ENCODE measurements around the gene NTN5. TPM values are rescaled to one million over a fixed set of nuclear protein-coding genes. Genes with fewer than 3 reads are reported as not detected.

The NTN5 gene
- 0.28 TPM in 1 of 2 replicates, not detected in the other for total RNA-seq

DNA sequence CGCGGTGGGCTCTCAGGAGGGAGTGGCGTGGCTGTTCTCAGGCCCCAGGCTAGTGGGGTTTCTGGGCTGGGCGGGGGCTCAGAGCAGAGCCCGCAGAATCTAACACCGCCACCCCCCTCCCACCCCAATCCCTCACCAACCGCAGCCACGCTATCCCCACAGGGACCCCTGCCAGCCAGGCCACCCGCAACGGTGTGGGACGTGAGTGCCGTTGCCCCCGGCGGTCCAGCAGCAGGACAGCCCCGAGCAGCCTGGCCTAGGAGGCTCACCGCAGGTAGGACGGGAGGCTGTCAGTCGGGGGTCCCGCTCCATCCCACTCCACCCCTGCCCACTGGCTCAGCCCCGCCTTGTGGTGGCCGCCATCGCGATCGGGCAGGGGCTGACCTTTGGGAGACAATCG, at the start of gene NTN5:
Gene NTN5 (minus strand): TSS at position 24 of the 400 bp plus-strand sequence. CDS start 2,031 bp downstream, outside the sequence.

DNA sequence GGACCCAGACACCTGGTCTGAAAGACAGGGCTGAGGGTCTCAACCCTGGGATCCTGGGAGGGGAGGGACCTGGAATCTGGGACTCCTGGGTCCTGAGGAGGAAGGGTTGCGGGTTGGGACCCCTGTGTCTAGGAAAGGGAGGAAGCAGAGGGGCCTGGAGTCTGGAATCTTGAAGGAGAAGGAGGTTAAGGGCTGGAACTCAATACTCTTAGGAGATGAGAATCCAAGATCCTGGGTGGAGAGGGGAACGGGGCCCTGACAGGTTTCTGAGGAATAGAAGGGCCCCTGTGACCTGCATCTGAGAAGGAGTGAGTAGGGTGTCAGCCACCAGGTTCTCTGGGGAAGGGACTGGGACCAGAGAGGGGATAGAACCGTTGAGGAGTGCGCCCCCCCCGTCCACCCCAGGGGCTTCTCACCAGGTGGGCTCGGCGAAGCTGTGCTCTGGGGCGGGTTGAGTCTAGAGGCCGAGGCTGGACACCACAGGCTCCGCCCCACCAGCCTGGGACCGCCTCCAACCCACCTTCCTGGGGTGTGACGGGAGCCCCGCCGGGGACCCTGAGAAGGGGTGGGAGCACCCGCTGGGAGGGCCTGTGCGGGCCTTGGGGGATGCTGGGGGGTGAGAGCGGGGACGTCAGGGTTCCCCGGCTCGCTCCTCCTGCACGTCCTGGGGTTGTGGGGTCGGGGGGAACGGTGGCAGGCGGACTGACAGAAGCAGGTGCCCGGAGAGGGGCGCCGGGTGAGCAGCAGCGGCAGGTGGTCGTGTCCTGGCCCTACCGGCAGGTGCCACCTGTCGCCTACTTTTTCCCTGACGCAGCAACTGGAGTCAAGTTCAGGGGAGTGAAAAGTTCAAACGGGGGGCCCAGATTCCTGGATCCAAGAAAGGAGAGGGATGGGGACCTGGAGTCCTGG, 46.7 kb upstream of the NTN5 start, which contains the start of gene MAMSTR:
Gene MAMSTR (minus strand): TSS at position 463 of the 909 bp plus-strand sequence. CDS start 694 bp downstream, outside the sequence.

DNA sequence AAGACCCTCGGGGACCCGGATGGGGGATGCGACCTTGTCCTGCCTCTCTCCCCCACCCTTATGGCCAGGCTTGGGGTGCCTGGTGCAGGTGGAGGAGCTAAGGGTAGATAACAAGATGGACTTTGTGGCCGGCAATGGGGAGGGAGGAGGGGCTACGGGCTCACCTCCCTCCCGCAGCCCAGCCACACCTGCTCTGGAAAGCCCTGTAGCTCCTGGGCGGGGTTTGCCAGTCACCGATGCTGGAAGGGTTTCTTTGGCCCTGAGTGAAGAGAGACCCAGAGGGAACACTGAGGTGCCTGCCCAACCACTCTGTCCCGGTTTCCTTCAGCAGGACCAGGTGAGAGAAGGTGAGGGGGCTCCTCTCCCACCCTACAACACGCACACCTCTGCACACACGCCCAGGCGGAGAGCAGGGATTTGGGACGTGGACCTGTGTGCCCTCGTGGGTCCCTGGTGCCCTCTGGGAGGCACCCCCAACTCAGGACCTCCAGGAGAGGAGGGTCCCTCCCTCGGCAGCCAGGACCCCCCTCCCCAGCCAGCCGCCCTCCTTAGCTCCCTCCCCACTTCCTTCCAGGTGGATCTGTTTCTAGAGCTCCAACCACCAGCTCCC, 23.0 kb upstream of the NTN5 start, which contains the start of gene FUT2:
Gene FUT2 (plus strand): TSS at position 229 of the 610 bp plus-strand sequence. CDS start 6,986 bp downstream, outside the sequence.

DNA sequence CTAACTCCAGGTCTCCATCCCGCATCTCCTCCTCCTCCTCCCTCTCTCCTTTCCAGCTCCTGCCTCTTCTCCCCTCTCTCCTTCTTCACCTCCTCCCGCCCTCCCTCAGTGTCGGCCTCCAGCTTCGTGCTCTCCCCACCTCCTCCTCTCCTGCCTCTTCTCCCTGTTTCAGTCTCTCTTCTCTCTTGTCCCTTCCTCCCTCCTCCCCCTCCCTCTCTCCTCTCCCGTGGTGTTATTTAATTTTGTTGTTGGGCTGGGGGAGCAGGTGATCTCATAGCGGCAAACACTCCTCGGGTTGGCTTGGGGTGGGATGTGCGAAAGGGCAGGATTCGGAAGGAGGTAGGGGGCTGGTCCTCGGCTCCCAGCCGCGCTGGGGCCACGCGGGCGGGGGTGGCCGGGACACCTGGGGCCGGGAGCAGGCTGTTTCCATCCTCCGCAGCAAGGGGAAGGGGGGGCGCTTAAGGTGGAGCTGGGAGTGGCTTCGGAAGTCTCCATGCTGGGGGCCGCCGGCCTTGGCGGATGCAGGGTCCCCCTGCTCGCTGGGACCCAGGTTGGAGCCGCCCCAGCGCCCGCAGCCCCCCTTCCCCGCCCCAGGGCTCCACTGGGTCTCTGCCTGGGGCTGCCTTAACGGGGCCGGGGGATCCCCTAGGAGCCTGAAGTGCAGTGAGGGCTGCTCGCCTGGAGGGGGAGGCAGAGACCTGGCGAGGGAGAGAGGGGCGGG, 26.7 kb downstream of the NTN5 start, which contains the start of gene CA11:
Gene CA11 (minus strand): TSS at position 187 of the 721 bp plus-strand sequence. CDS start 555 bp downstream, outside the sequence.

GRCh38 chr19:48636859-48637448, 35.9 kb downstream of the NTN5 start, which contains the start of gene DBP:
Gene DBP (minus strand): TSS chr19:48637379. CDS start chr19:48636994, 385 bp downstream.

DNA sequence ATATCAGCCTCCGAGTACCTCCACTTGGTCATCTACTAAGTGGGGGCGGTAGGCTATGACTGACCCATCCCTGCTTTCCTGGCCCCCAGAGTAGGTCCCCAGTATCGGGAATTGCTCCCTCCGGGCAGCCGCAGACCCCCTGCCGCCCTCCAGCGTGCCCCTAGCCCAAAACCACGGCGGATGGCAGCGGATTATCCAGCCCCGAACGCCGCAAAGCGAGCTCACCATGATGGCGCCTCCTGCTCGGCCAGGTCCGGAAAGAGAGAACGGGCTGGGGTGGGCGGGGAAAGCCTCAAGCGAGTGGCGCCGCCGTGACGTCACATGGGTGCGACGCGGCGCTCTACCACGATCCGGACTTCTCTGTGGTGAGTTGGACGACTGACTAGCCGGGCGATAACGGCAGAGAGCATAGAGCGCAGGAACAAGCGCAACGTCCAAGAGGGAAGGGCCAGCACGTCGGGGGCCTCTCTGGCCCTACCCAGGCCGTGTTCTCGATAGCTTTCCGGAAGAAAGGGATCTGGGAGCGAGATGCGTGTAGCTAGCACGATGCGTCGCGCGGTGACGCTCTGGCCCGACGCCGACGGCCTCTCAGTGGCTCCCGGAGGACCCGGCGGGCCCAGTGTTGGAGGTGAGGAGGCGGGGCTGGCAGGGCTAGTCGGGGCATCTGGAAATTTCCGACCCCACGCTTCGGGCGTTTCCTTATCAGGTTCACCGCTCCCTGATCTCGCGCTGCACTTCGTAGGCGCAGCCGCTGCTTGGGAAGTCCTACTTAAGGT, 53.7 kb downstream of the NTN5 start, which contains the start of the genes RPL18 and SPHK2:
Gene RPL18 (minus strand): TSS at position 263 of the 776 bp plus-strand sequence. CDS start 35 bp downstream, at position 228.
Gene SPHK2 (plus strand): TSS at position 591 of the 776 bp plus-strand sequence. CDS start 1,009 bp downstream, outside the sequence.

GRCh38 chr19:48614436-48615230, 58.2 kb downstream of the NTN5 start, which contains the start of gene FAM83E:
Gene FAM83E (minus strand): TSS chr19:48615076. CDS start chr19:48613372, 1,704 bp downstream.

Other genes starting within 250 kb of the NTN5 start
- 20.9 and 61.7 TPM in 2 replicates for gene GRWD1, start 227.0 kb downstream of the NTN5 start, total RNA-seq
- 0.28 and 0.38 TPM in 2 replicates for gene KCNJ14, start 217.4 kb downstream of the NTN5 start, total RNA-seq
- 18.6 and 50.0 TPM in 2 replicates for gene CYTH2, start 203.6 kb downstream of the NTN5 start, total RNA-seq
- not detected in 2 replicates for gene LMTK3, start 161.2 kb downstream of the NTN5 start, total RNA-seq
- 0.28 TPM in 1 of 2 replicates, not detected in the other for gene SULT2B1, start 120.8 kb downstream of the NTN5 start, total RNA-seq
- not detected in 2 replicates for gene SPACA4, start 66.3 kb downstream of the NTN5 start, total RNA-seq
- gene FAM83E, start 57.9 kb downstream of the NTN5 start, total RNA-seq: 0.56 and 0.58 TPM in 2 replicates
- gene RPL18, start 53.8 kb downstream of the NTN5 start, total RNA-seq: 2,069 and 2,218 TPM in 2 replicates
- gene SPHK2, start 53.5 kb downstream of the NTN5 start, total RNA-seq: 5.1 and 6.9 TPM in 2 replicates
- gene DBP, start 35.6 kb downstream of the NTN5 start, total RNA-seq: 1.3 and 6.2 TPM in 2 replicates
- 0.58 and 2.5 TPM in 2 replicates for gene CA11, start 26.8 kb downstream of the NTN5 start, total RNA-seq
- not detected in 2 replicates for gene FUT2, start 23.0 kb upstream of the NTN5 start, total RNA-seq
- 0.19 and 0.28 TPM in 2 replicates for gene MAMSTR, start 46.7 kb upstream of the NTN5 start, total RNA-seq
- gene RASIP1, start 67.6 kb upstream of the NTN5 start, total RNA-seq: 0.58 and 0.85 TPM in 2 replicates
- gene IZUMO1, start 73.9 kb upstream of the NTN5 start, total RNA-seq: not detected in 2 replicates
- under 0.01 and 0.58 TPM in 2 replicates for gene FUT1, start 79.6 kb upstream of the NTN5 start, total RNA-seq
- gene FGF21, start 82.5 kb upstream of the NTN5 start, total RNA-seq: not detected in 2 replicates
- gene BCAT2, start 138.0 kb upstream of the NTN5 start, total RNA-seq: 27.9 and 48.3 TPM in 2 replicates
- 0.38 and 2.5 TPM in 2 replicates for gene HSD17B14, start 163.5 kb upstream of the NTN5 start, total RNA-seq
- 5.6 and 10.4 TPM in 2 replicates for gene PLEKHA4, start 195.6 kb upstream of the NTN5 start, total RNA-seq
- gene PPP1R15A, start 199.4 kb upstream of the NTN5 start, total RNA-seq: 41.6 and 98.9 TPM in 2 replicates
- gene TULP2, start 225.7 kb upstream of the NTN5 start, total RNA-seq: not detected in 2 replicates
- 93.0 and 130 TPM in 2 replicates for gene NUCB1, start 227.3 kb upstream of the NTN5 start, total RNA-seq

Data from regular cardiac myocyte (primary cell).